Pancreas (tissue), 10 donors: Measurements from ENCODE around the gene MSN. TPM values are rescaled to one million over a fixed set of nuclear protein-coding genes. Genes with fewer than 3 reads are reported as not detected.
A peak's percentile ranks its signal among the peaks of the same experiment; 100 is the strongest.

Source experiments
- ATAC-seq, 4 donors: fragments of 200-7000 bp; cut with Tn5 transposase; one replicate each; pipeline versions ENCODE4 v1.8.0 to v1.9.1; 2020; ENCODE audit warnings: mild to moderate bottlenecking in 4 of 4, moderate library complexity in 4 of 4
- DNase-seq, 6 donors: peaks; one replicate each; pipeline ENCODE4 v3.0.0-alpha.2; 2020
- FAIRE-seq: peaks from 2 replicates; lab custom pipeline; 2012; peaks lifted over from hg19 to GRCh38; lab: Jason Lieb, UNC
- H3K27ac ChIP-seq, 4 donors: fragments of 200-600 bp; sonication (generic); 1 replicate in 3 of 4; 2 replicates in 1 of 4; pipeline versions ENCODE4 v1.5.0 to v1.8.0; 2020
- H3K27me3 ChIP-seq, 4 donors: fragments of 200-600 bp; one replicate each; pipeline ENCODE4 v1.8.0; 2021
- H3K36me3 ChIP-seq, 3 donors: fragments of 200-600 bp; sonication (generic) in 1 of 3; one replicate each; pipeline versions ENCODE4 v1.5.0 to v1.8.0; 2020 to 2021
- H3K4me1 ChIP-seq, 3 donors: fragments of 200-600 bp; one replicate each; pipeline ENCODE4 v1.8.0; 2021
- H3K4me3 ChIP-seq, 4 donors: fragments of 200-600 bp; sonication (generic) in 2 of 4; one replicate each; pipeline versions ENCODE4 v1.5.0 to v1.8.0; 2020 to 2021
- H3K9me3 ChIP-seq, 4 donors: fragments of 200-600 bp; one replicate each; pipeline ENCODE4 v1.8.0; 2021
- CTCF ChIP-seq, 4 donors: fragments of 200-600 bp; sonication (generic) in 3 of 4; IDR thresholded peaks; one replicate each; pipeline versions ENCODE4 v1.5.0 to v1.8.0; 2021; ENCODE audit warnings: antibody characterized with exemption in 4 of 4
- WGBS, 2 donors: extraction: QIAGEN DNeasy Blood & Tissue Kit; methylation state at CpG; one replicate each; pipeline ENCODE4 v1.1.7; 2013; 5-methylcytosine and 5-hydroxymethylcytosine counted together
- intact Hi-C, 3 donors: fragments of 100-400 bp; cut with DNase I; formaldehyde crosslinking; loops; one replicate each; pipeline versions ENCODE4 v1.11.1 to v1.14.2; 2022
- polyA plus RNA-seq, 2 donors: library from polyadenylated mRNA; stranded (reverse); fragments of 200-250 nt; gene quantifications; one replicate each; pipeline ENCODE4 v1.2.3, GENCODE V29; 2013
- total RNA-seq, 6 donors: library from RNA; stranded (reverse); fragmentation: NEBNext Ultra II Directional in 4 of 6; extraction: Animal tissue kit (Norgen Biotek cat#: 25700) in 4 of 6; gene quantifications; one replicate each; pipeline versions ENCODE4 v1.2.1 to v1.2.4, GENCODE V29; 2021 to 2023
- donor health status: healthy with polysubstance abuse.
- donor health status: DM: no; HTN: no; CAD: no; lungs with moderate emphysema.
- donor health status: DM: no; HTN: no; CAD: no.
- donor health status: control.
- donor health status: control.
- donor health status: Bipolar disorder and iron deficiency.
- donor health status: DM: yes; HTN: yes; CAD: no.
- donor health status: DM: no; HTN: no; CAD: no.
- donor health status: DM: no; HTN: no; CAD: no.
- donor health status: DM: yes; HTN: yes; CAD: no.

The MSN gene
- total and polyA plus RNA-seq, 8 donors = 12.4 to 99.1 (median 23.4) TPM

DNA sequence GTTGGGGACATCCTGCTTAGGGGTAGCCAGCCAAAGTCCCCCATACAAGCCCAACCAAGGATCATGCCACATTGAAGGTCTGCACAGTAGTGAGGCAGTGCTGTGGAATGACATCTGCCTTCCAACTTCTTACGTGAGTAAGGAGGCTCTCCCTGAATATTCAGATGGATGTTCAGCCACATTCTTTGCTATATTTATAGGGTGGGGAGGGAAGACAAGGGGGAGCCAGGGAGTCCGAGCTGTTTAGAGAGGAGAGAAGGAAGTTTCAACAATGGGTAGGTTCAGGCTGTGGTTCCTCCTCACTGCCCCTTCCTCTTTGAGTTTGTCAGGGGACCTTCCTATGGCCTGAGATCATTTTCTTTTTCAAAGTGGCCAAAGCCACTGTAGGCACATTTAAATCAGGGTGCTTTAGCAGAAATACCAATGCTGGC, 29.8 kb downstream of the MSN start:
- no peak overlapping the region for H3K4me3 ChIP-seq
- H3K27ac ChIP-seq = peak overlapping the region in 1 of 4 donors; percentile 48
- no peaks in the 10 kb centered on the region for H3K4me1 ChIP-seq
- TF ChIP-seq CTCF (IDR thresholded peaks at IDR 0.05) = no peak
- no peaks in the 10 kb centered on the region for H3K9me3 ChIP-seq
- peak in 2 of 4 donors; percentile 43 to 56 for ATAC-seq
- H3K27me3 ChIP-seq = no peaks in the 10 kb centered on the region
- intact Hi-C loops = no loop called here
- 78 to 83% methylated on average over 2 of the region's 2 CpGs for WGBS, 2 donors
- H3K36me3 ChIP-seq = no peaks in the 10 kb centered on the region
- DNase-seq = no peak
- FAIRE-seq = no peak

DNA sequence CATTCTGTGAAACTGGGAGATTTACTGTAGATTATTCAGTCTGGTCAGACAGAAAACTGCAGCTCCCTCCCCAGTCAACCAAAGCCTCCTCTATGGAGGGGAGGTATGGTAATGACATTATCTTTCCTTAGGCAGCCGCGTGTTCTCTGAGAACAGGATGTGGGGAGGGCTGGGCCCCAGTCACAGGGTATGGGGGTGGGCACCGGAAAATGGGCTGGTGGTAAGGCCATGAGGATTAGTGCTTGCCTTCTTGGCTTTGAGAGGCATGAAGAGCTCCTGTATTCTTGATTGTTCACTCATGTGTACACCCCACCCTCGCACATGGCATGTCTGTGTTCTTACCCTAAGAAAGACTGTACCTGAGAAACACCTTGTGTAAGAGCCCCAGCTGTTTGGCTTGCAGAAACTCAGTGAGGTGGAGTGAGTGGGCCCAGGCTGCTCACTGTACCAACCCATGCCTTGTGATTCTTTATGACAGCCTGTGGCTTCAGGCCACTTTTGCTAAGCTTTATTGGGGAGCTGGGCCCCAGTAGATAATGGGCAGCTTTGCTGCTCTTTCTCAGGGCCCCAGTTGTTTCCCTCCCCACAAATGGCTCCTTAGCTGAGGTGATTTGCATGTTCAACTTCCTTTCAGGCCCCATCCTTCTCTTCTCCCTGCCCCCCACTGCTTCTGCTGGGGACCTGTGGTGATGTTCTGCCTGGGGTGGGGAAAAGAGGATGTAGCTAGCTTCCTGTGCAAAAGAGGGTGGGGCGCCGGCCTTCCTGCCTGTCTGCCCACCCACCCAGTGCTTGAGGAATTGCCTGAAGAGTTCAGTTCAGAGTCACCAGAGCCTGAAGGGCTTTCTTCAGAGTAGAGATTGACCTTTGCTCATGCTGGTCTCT, 30.7 kb downstream of the MSN start:
- DNase-seq (peak in 1 of 6 donors; percentile 39), ATAC-seq (peak in 3 of 4 donors; percentile 41 to 63 (median 48)), FAIRE-seq (no peak)
- no peak for TF ChIP-seq CTCF (IDR thresholded peaks at IDR 0.05)
- intact Hi-C loops = no loop called here
- WGBS, 2 donors = 69 to 74% methylated on average over 6 of the region's 6 CpGs
- no peaks in the 10 kb centered on the region for H3K36me3 ChIP-seq
- peak overlapping the region in 1 of 4 donors; percentile 48 for H3K27ac ChIP-seq
- no peak overlapping the region for H3K4me3 ChIP-seq
- no peaks in the 10 kb centered on the region for H3K4me1 ChIP-seq
- H3K27me3 ChIP-seq = no peaks in the 10 kb centered on the region
- H3K9me3 ChIP-seq = no peaks in the 10 kb centered on the region

- TF ChIP-seq CTCF (IDR thresholded peaks at IDR 0.05) = no peak
- no peak overlapping the region for H3K27ac ChIP-seq
- H3K4me1 ChIP-seq = no peaks in the 10 kb centered on the region
Observed at GRCh38 chrX:65702956-65703355, 35.5 kb downstream of the MSN start.

DNA sequence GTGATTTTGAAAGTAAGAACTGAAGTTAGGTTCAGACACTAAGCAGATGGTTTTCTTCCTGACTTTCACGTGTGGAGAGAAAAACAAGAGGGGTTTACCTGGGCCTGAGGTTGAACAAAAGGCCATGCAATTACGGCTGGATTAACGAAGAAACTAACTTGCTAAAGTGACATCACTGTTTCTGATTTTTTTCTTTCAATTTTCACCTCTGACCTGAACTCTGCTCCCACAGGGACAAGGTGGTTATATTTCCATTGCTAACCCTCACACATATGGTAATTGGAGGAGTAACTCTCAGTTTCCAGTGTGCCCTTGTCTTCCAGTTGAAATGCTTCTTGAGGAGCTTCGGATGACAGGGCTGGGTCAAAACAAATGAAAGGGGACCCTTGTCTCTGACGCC, 38.0 kb downstream of the MSN start:
- no peak for ATAC-seq
- TF ChIP-seq CTCF (IDR thresholded peaks at IDR 0.05) = no peak
- Histone ChIP-seq H3K4me3 (no peak overlapping the region), H3K27ac (peak overlapping the region in 2 of 4 donors; percentile 48 to 60), H3K27me3 (no peaks in the 10 kb centered on the region), H3K4me1 (no peaks in the 10 kb centered on the region), H3K9me3 (no peaks in the 10 kb centered on the region), H3K36me3 (no peaks in the 10 kb centered on the region)
- 51 to 73% methylated on average over 5 of the region's 5 CpGs for WGBS, 2 donors
- intact Hi-C loops = no loop called here
- no peak for DNase-seq
- FAIRE-seq = no peak

More at GRCh38 chrX:65702956-65703355, 35.5 kb downstream of the MSN start:
- FAIRE-seq (no peak), DNase-seq (no peak), ATAC-seq (no peak)
- H3K4me3 ChIP-seq = no peak overlapping the region
- H3K9me3 ChIP-seq = no peaks in the 10 kb centered on the region
- 52 to 73% methylated on average over 2 of the region's 2 CpGs for WGBS, 2 donors
- no peaks in the 10 kb centered on the region for H3K36me3 ChIP-seq
- H3K27me3 ChIP-seq = no peaks in the 10 kb centered on the region
- intact Hi-C loops = no loop called here
